Karpas-422 (cell line): Measurements from ENCODE around the gene GALR1. TPM values are rescaled to one million over a fixed set of nuclear protein-coding genes. Genes with fewer than 3 reads are reported as not detected.

Experiments used
- DNase-seq: peaks from one replicate; pipeline ENCODE4 v3.0.0-alpha.2; 2015
- H2AFZ ChIP-seq: fragments of 200-600 bp; sonication (generic); 2 replicates; pipeline ENCODE4 v1.6.1; 2014; ENCODE audit warnings: antibody characterized with exemption, low read length, mixed read lengths
- H3K27ac ChIP-seq: fragments of 200-600 bp; sonication (generic); 2 replicates; pipeline ENCODE4 v1.5.1; 2014; ENCODE audit warnings: mild to moderate bottlenecking, low read length, moderate library complexity
- H3K27me3 ChIP-seq: fragments of 200-600 bp; sonication (generic); 2 replicates; pipeline ENCODE4 v1.6.1; 2014; ENCODE audit warnings: low read length, mixed read lengths
- H3K36me3 ChIP-seq: fragments of 200-600 bp; sonication (generic); 2 replicates; pipeline ENCODE4 v1.6.1; 2014; ENCODE audit warnings: low read length, mixed read lengths; ENCODE audit not compliant: insufficient read depth
- H3K4me1 ChIP-seq: fragments of 200-600 bp; sonication (generic); 2 replicates; pipeline ENCODE4 v1.6.1; 2014; ENCODE audit warnings: mild to moderate bottlenecking, low read length, mixed read lengths
- H3K4me2 ChIP-seq: fragments of 200-600 bp; sonication (generic); 2 replicates; pipeline ENCODE4 v1.6.1; 2014; ENCODE audit warnings: low read length, low read depth, mild to moderate bottlenecking; ENCODE audit not compliant: poor library complexity, severe bottlenecking
- H3K4me3 ChIP-seq: fragments of 200-600 bp; sonication (generic); 2 replicates; pipeline ENCODE4 v1.5.1; 2014; ENCODE audit warnings: mild to moderate bottlenecking, antibody characterized with exemption, low read length, mixed read lengths
- H3K79me2 ChIP-seq: fragments of 200-600 bp; sonication (generic); 2 replicates; pipeline ENCODE4 v1.6.1; 2014; ENCODE audit warnings: mild to moderate bottlenecking, low read length, mixed read lengths
- H3K9ac ChIP-seq: fragments of 200-600 bp; sonication (generic); 2 replicates; pipeline ENCODE4 v1.6.0; 2014; ENCODE audit warnings: low read length
- H3K9me2 ChIP-seq: fragments of 200-600 bp; sonication (generic), shearing (Covaris generic); replicated peaks from 2 replicates; pipeline ENCODE4 v1.6.0; 2014; ENCODE audit warnings: mild to moderate bottlenecking, low read length, moderate library complexity; ENCODE audit not compliant: insufficient read depth
- H3K9me3 ChIP-seq: fragments of 300-700, 200-600 bp; sonication (generic); 2 replicates; pipeline ENCODE4 v1.6.1; 2014; ENCODE audit warnings: low read length, mixed read lengths
- H4K20me1 ChIP-seq: fragments of 200-600 bp; sonication (generic); 2 replicates; pipeline ENCODE4 v1.6.1; 2014; ENCODE audit warnings: mild to moderate bottlenecking, antibody characterized with exemption, low read length, low read depth; ENCODE audit not compliant: insufficient read depth
- total RNA-seq: library from RNA; depleted of rRNA; stranded (reverse); fragments of >200 nt; shearing (Covaris generic); gene quantifications from 2 replicates; pipeline ENCODE4 v1.2.3, GENCODE V29; 2014; ENCODE audit warnings: low replicate concordance; rRNA removed

The GALR1 gene
- total RNA-seq, 1 experiment from 2014 or later = not detected

DNA sequence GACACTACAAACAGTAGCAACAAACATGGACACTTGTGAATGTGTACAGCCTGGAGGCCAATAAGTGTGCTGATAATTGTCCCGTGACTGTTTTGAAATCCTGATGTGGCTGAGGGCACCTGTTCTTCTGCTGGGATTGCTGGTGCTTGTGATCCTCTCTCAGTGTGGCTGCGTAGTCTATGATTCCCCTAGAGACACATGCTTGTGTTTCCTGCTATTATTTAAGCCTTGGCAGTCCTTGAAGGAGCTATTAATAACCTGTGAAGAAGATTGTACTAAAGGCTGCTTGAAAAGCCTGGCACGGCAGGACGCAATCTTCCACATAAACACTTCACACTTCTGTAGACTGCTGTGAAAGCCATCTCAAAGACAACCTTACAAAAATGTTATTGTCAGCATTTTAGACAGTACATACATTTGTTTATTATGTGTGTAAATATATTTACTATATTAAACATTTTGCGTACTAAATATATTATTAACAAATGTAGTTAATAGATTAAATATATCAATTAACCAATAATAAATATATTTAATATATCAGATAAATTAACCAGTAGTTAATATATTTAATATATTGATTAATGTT, 71.4 kb downstream of the GALR1 start:
- Histone ChIP-seq H3K27me3 (no peaks in the 10 kb centered on the region), H3K4me2 (no peak overlapping the region)

DNA sequence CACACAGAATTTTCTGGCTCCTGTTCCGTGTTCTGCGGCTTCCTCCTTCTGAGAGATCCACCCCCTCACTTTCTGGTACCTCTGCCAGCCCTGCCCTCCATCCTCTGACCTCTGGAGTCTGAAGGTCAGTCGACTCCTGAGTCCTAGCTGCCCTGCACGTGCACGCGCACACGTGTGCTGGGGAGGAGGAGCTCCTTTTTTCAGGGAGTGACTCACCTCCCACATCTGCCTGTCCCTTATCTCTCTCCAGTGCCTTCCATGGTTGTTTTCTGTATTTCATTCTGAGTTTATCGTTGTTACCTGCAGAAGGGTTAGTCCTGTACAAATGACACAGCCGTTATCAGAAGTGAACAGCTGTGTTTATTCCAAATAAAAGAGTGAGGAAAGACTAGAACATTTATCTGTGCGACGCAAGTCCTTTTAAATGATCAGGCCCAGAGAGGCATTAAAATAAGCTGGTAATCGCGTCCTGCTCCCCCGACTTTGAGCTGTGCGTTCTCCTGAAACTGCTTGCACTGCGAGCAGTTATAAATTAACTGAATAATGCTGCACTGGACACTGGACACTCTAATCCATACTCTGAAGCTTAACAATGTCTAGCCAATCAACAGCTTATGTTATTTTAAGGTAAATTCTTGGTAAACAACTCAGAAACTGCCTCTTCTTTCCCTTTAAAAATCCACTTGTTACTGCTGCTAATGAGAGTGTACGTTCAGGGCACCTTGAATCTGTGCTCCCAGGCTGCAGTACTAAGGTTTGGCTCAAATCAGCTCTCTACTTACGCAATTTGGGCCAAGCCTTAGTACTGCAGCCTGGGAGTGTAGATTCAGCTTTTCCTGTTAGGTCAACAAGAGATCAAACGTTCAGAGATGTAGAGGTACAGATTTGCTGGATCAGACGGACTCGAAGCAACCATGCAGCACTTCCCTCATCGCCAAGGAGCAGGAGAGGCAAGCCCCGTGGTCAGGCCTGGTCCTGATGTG, 72.5 kb downstream of the GALR1 start:
- H2AFZ ChIP-seq = no peak overlapping the region
- H3K36me3 ChIP-seq = no peaks in the 10 kb centered on the region
- no peaks in the 10 kb centered on the region for H3K9me2 ChIP-seq
- H3K79me2 ChIP-seq = no peaks in the 10 kb centered on the region
- no peak for DNase-seq
- peaks cover 10% of the 10 kb centered on the region for H3K4me1 ChIP-seq
- no peaks in the 10 kb centered on the region for H3K9me3 ChIP-seq
- H3K9ac ChIP-seq = no peak overlapping the region
- no peaks in the 10 kb centered on the region for H4K20me1 ChIP-seq
- no peak overlapping the region for H3K4me3 ChIP-seq
- no peak overlapping the region for H3K27ac ChIP-seq
- H3K4me2 ChIP-seq = no peak overlapping the region
- no peaks in the 10 kb centered on the region for H3K27me3 ChIP-seq

More for the DNA sequence above, 71.4 kb downstream of the GALR1 start:
- H4K20me1 ChIP-seq = no peaks in the 10 kb centered on the region
- no peaks in the 10 kb centered on the region for H3K9me2 ChIP-seq
- peaks cover 10% of the 10 kb centered on the region for H3K4me1 ChIP-seq
- no peak for DNase-seq
- no peak overlapping the region for H2AFZ ChIP-seq
- no peaks in the 10 kb centered on the region for H3K79me2 ChIP-seq
- H3K9ac ChIP-seq = no peak overlapping the region
- no peak overlapping the region for H3K4me3 ChIP-seq
- no peak overlapping the region for H3K27ac ChIP-seq
- H3K9me3 ChIP-seq = no peaks in the 10 kb centered on the region
- no peaks in the 10 kb centered on the region for H3K36me3 ChIP-seq

- Histone ChIP-seq H2AFZ (no peak overlapping the region), H3K79me2 (no peaks in the 10 kb centered on the region), H3K27ac (no peak overlapping the region), H3K4me2 (no peak overlapping the region), H4K20me1 (no peaks in the 10 kb centered on the region), H3K9me2 (no peaks in the 10 kb centered on the region), H3K4me1 (peaks cover 9% of the 10 kb centered on the region), H3K36me3 (no peaks in the 10 kb centered on the region), H3K27me3 (no peaks in the 10 kb centered on the region), H3K4me3 (no peak overlapping the region), H3K9ac (no peak overlapping the region), H3K9me3 (no peaks in the 10 kb centered on the region)
- no peak for DNase-seq
These were observed 74.1 kb downstream of the GALR1 start for GRCh38 chr18:77323640-77324299.

Other genes starting within 250 kb of the GALR1 start
- 58.3 and 67.8 TPM in 2 replicates for gene MBP, start 117.1 kb upstream of the GALR1 start, total RNA-seq